Effector memory CD8-positive, alpha-beta T cell (primary cell): ENCODE data around the gene DKK3.
A peak's percentile ranks its signal among the peaks of the same experiment; 100 is the strongest.

Experiments
- ATAC-seq: fragments of 150-1000 bp; cut with Tn5 transposase; replicated peaks from 2 replicates; pipeline ENCODE4 v1.10.0; 2021; ENCODE audit warnings: mild to moderate bottlenecking, moderate library complexity
- DNase-seq, 3 experiments: peaks; one replicate each; pipeline ENCODE4 v3.0.0; 2021
- H3K27ac Mint-ChIP-seq, 2 donors: one replicate each; pipeline ENCODE4 v1.8.0; 2022; ENCODE audit warnings: mild to moderate bottlenecking in 2 of 2, mixed read lengths in 2 of 2, moderate library complexity in 2 of 2
- H3K27me3 Mint-ChIP-seq, 2 donors: one replicate each; pipeline ENCODE4 v1.8.0; 2022; ENCODE audit warnings: mixed read lengths in 2 of 2
- H3K36me3 Mint-ChIP-seq: one replicate; pipeline ENCODE4 v1.8.0; 2022; ENCODE audit warnings: mild to moderate bottlenecking, moderate library complexity, mixed read lengths; ENCODE audit not compliant: insufficient read depth
- H3K4me1 Mint-ChIP-seq, 2 donors: one replicate each; pipeline ENCODE4 v1.8.0; 2022; ENCODE audit warnings: low read depth in 2 of 2, mixed read lengths in 2 of 2
- H3K4me3 Mint-ChIP-seq, 2 donors: one replicate each; pipeline ENCODE4 v1.8.0; 2022; ENCODE audit warnings: mild to moderate bottlenecking in 2 of 2, mixed read lengths in 2 of 2, moderate library complexity in 2 of 2
- H3K9me3 Mint-ChIP-seq, 2 donors: one replicate each; pipeline ENCODE4 v1.8.0; 2022; ENCODE audit warnings: mixed read lengths in 2 of 2

DKK3 gene

DNA sequence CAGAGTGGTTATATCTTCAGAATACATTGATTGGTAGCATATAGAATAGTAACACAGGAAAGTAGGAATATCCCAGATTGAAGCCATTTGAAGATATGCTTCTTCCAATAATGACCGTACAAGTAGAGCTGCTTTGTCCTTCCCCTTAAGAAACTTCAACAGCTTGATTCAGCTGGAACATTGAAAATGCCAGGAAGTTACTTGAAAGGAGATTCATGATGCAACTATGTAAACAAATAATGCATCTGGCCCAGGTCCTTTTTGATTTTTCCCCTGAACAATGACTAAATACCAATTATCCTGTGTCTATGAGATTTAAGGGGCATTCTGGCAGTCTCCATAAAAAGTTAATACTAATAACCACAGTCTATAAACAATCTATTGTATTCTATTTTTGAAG lies 3.0 kb downstream of the DKK3 start:
- DNase-seq (no peak), ATAC-seq (no peak)
- H3K27ac Mint-ChIP-seq, result no peak overlapping the region
- peaks cover 4% of the 10 kb centered on the region for H3K36me3 Mint-ChIP-seq
- peaks cover 8 to 10% of the 10 kb centered on the region in 2 donors for H3K4me1 Mint-ChIP-seq
- H3K9me3 Mint-ChIP-seq, result no peaks in the 10 kb centered on the region
- no peak overlapping the region for H3K4me3 Mint-ChIP-seq
- H3K27me3 Mint-ChIP-seq, result peaks cover 70 to 83% of the 10 kb centered on the region in 2 donors

DNA sequence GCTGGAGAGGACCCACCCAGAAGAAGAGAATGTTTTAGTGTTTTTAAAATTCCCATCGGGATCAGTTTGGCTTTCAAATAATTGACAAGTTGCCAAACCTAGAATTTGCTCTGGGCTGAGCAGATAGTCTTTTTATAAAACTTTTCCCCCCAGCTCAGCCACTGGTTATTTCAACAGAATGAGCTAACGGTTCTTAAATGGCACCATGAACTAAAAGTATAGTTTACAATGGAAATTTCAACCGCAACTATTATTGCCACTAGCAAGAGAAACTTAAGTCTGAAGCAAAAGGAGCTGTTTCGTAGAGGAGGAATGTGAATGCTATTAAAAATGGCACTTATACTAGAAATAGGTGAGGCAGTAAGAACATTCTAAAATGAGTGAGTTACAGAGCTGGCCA lies 3.4 kb downstream of the DKK3 start:
- Mint-ChIP-seq H3K4me1 (peaks cover 8 to 10% of the 10 kb centered on the region in 2 donors), H3K9me3 (no peaks in the 10 kb centered on the region), H3K27ac (no peak overlapping the region), H3K27me3 (peaks cover 67 to 79% of the 10 kb centered on the region in 2 donors), H3K36me3 (peaks cover 4% of the 10 kb centered on the region), H3K4me3 (no peak overlapping the region)
- DNase-seq (no peak), ATAC-seq (no peak)

DNA sequence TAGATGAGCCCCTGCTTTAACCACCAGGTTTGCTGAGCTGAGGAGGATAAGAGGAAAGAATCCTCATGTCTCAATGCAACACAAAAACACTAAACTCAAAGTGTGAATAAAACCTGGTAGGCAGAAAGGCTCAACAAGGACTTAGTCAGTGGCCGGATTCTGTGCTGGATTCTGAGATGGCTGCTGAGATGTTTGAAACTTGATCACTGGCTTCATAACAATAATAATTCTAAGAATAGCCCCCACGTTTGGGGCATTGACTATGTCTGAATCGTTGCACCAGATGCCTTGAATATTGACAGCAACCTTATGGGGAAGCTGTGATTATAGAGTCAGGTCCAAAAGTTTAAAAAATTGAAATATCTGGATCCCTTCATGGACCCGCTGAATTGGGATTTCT lies 4.6 kb downstream of the DKK3 start:
- DNase-seq (no peak), ATAC-seq (no peak)
- peaks cover 55 to 67% of the 10 kb centered on the region in 2 donors for H3K27me3 Mint-ChIP-seq
- peaks cover 7% of the 10 kb centered on the region in 2 donors for H3K4me1 Mint-ChIP-seq
- no peak overlapping the region for H3K4me3 Mint-ChIP-seq
- peaks cover 3% of the 10 kb centered on the region for H3K36me3 Mint-ChIP-seq
- no peaks in the 10 kb centered on the region for H3K9me3 Mint-ChIP-seq
- H3K27ac Mint-ChIP-seq, result peak overlapping the region in 1 of 2 donors; percentile 51

DNA sequence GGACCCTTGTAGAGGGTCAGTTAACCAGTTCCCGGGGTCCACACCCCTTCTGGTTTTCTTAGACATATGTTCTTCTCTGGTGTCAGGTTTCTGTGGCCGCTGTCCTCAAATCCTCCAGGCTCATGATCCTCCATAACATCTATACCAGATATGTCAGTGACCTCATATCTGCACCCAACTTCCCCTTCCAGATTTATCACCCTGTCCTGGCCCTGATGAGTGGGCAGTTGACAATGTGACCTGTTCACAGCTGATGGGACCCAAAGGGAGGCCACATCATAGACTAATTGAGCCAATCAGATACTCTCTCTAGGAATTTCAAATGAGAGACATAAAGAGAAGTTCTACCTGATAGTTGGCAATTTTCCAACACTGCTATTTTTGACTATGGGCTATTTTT lies 5.1 kb downstream of the DKK3 start:
- Mint-ChIP-seq H3K4me3 (no peak overlapping the region), H3K4me1 (peaks cover 7 to 10% of the 10 kb centered on the region in 2 donors), H3K27me3 (peaks cover 53 to 62% of the 10 kb centered on the region in 2 donors), H3K9me3 (no peaks in the 10 kb centered on the region), H3K27ac (peak overlapping the region in 1 of 2 donors; percentile 51), H3K36me3 (no peaks in the 10 kb centered on the region)
- no peak for ATAC-seq
- DNase-seq, result no peak

DNA sequence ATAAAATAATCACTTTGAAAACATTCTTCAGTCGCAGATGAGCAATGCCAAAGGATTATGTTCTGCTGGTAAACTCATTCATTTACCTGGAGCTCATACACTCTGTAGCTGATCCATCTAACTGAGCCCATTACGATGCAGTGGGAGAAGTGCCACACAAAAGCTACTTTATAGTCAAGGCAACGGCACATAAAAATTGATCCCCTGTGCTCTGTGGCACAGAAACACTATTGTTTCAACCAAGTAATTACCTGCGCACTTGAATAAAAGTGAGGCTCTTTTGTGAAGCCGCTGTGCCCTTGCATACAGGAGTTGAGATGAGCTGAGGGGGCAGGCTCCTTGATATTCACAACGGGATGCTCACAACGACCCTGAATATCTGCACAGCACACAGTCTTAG lies 7.2 kb downstream of the DKK3 start:
- H3K27me3 Mint-ChIP-seq, result peaks cover 33 to 51% of the 10 kb centered on the region in 2 donors
- DNase-seq (no peak), ATAC-seq (no peak)
- H3K9me3 Mint-ChIP-seq, result no peaks in the 10 kb centered on the region
- H3K36me3 Mint-ChIP-seq, result no peaks in the 10 kb centered on the region
- peaks cover 14 to 18% of the 10 kb centered on the region in 2 donors for H3K4me1 Mint-ChIP-seq
- H3K27ac Mint-ChIP-seq, result no peak overlapping the region
- H3K4me3 Mint-ChIP-seq, result no peak overlapping the region

DNA sequence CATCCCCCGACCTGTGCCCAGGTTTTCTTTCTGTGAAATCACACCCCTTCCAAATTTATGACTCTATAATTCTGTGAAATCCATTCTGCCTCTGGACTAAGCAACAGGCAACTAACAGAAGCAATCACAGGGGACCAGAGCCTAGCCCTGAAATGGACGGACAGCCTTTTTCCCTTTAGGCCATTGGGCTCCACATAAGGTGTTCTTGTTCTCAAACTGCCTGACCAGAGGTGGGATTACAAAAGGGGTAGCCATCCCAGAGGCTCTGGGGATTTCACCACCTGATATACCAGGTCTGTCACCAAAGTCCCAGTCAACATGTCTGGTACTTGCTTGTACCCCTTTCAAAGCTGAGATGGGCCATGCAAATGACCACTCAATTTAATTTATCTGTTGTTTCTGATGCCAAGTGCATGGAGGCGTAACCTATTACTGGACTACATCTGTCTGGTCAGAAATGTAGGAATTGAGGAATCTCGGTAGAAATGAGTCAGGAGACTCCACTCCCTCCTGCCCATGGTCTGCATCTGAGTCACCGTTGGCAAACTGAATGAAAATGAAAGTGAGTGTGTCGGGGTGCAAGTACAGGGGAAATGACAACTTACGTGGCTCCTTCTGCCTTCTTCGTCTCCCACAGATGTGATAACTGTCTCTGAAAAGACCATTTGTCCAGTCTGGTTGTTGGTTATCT lies 10.2 kb downstream of the DKK3 start:
- peaks cover 9 to 37% of the 10 kb centered on the region in 2 donors for H3K27me3 Mint-ChIP-seq
- H3K4me3 Mint-ChIP-seq, result peak overlapping the region; percentile 63 to 69
- no peak for DNase-seq
- H3K36me3 Mint-ChIP-seq, result no peaks in the 10 kb centered on the region
- H3K4me1 Mint-ChIP-seq, result peaks cover 22 to 29% of the 10 kb centered on the region in 2 donors
- peak overlapping the region; percentile 89 to 90 for H3K27ac Mint-ChIP-seq
- H3K9me3 Mint-ChIP-seq, result no peaks in the 10 kb centered on the region
- no peak for ATAC-seq

DNA sequence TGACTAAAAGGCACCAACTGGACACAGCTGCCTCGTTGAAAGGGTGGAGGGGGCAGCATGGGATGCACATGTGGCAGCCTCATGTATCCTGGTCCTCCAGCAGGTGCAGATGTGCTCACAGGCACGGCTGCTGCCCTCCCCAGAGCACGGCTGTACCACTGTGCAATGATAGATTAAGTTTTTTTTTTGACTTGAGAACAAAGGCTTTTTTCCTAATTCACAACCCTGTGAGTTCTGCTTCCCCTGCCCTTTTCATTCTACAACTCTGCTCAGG lies 11.4 kb downstream of the DKK3 start:
- Mint-ChIP-seq H3K36me3 (no peaks in the 10 kb centered on the region), H3K9me3 (no peaks in the 10 kb centered on the region), H3K27me3 (peaks cover 5 to 34% of the 10 kb centered on the region in 2 donors), H3K4me3 (peak overlapping the region; percentile 36 to 42), H3K27ac (peak overlapping the region; percentile 89 to 90), H3K4me1 (peaks cover 22 to 29% of the 10 kb centered on the region in 2 donors)
- DNase-seq (no peak), ATAC-seq (no peak)

DNA sequence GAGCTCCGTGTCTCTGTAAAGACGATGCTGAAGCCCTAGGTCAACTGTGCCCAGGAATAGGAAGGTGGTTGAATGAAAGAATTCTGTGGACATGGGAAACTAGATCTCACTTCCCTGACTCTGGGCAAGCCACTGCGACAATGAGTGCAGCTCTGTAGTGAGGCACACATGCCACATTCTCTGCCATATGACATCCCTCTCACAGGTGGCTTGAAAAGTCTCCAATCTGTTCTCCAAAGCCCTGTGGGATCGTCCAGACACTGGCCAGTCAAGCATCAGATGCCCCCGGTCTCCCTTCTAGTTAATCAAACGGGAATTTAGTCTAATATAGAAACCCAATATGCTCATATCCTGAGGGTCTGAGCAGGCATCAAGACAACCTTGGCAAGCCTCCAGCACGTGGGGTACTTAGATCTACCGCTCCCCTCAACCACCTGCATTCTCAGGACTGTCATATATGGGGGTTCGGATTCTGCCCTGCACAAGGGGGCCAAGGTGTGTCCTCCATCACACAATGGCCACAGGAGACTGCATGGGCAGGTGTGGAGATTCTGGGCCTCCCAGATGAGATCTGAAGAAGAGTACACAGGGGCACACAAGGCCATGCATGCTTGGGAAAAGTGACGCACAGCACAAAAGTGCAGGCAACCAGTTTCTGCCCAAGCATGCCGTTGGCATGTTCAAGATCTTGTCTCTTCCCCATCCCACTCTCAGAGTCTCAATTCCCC lies 11.9 kb downstream of the DKK3 start:
- Mint-ChIP-seq H3K27ac (peak overlapping the region; percentile 89 to 90), H3K4me3 (no peak overlapping the region), H3K27me3 (peaks cover 4 to 34% of the 10 kb centered on the region in 2 donors), H3K9me3 (no peaks in the 10 kb centered on the region), H3K4me1 (peaks cover 22 to 33% of the 10 kb centered on the region in 2 donors), H3K36me3 (no peaks in the 10 kb centered on the region)
- ATAC-seq (no peak), DNase-seq (no peak)

DNA sequence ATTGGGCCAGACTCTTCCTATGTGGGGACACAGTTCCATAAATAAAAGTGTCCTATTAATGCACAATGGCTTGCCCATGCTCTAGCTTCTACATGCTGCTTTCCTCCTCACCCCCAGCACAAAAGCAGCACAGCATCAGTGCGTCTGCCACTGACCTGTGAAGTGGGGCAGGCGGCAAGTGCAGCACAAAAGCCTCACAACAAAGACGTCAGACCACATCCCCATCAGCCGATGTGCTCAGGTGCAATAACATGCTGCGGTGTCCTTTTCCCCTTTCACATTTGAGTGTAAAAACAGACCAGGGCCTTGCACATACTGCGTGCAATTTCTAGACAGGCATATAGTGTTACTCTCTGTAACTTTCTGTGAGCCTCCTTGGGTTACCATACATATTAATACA lies 12.8 kb downstream of the DKK3 start:
- Mint-ChIP-seq H3K36me3 (no peaks in the 10 kb centered on the region), H3K27ac (peak overlapping the region; percentile 89 to 90), H3K4me1 (peaks cover 22 to 38% of the 10 kb centered on the region in 2 donors), H3K4me3 (peak overlapping the region in 1 of 2 donors; percentile 7), H3K27me3 (peaks cover 3 to 34% of the 10 kb centered on the region in 2 donors), H3K9me3 (no peaks in the 10 kb centered on the region)
- DNase-seq (peak; percentile 57 to 61 (median 57)), ATAC-seq (peak; percentile 93)

DNA sequence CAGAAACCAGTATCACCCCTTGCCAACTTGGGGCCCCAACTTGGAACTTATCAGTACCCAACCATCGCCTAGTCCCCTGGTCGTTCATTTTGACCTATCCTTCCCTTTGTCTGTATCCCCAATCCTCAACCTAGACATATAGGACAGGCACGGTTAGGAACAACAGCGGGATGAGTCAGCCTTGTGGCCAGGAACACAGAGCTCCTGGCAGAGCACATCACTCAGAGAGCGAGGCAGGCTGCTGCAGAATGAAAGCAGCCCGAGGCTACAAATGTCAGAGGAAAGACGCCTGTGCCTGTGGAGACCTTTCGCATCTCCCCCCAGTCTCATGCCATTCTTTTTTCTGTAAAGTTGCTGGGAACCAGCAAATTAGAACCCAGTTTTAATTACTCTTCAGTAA lies 14.6 kb downstream of the DKK3 start:
- no peak overlapping the region for H3K4me3 Mint-ChIP-seq
- no peaks in the 10 kb centered on the region for H3K9me3 Mint-ChIP-seq
- ATAC-seq, result no peak
- DNase-seq, result no peak
- no peaks in the 10 kb centered on the region for H3K36me3 Mint-ChIP-seq
- peaks cover 5 to 34% of the 10 kb centered on the region in 2 donors for H3K27me3 Mint-ChIP-seq
- H3K4me1 Mint-ChIP-seq, result peaks cover 21 to 35% of the 10 kb centered on the region in 2 donors
- H3K27ac Mint-ChIP-seq, result peak overlapping the region in 1 of 2 donors; percentile 89

DNA sequence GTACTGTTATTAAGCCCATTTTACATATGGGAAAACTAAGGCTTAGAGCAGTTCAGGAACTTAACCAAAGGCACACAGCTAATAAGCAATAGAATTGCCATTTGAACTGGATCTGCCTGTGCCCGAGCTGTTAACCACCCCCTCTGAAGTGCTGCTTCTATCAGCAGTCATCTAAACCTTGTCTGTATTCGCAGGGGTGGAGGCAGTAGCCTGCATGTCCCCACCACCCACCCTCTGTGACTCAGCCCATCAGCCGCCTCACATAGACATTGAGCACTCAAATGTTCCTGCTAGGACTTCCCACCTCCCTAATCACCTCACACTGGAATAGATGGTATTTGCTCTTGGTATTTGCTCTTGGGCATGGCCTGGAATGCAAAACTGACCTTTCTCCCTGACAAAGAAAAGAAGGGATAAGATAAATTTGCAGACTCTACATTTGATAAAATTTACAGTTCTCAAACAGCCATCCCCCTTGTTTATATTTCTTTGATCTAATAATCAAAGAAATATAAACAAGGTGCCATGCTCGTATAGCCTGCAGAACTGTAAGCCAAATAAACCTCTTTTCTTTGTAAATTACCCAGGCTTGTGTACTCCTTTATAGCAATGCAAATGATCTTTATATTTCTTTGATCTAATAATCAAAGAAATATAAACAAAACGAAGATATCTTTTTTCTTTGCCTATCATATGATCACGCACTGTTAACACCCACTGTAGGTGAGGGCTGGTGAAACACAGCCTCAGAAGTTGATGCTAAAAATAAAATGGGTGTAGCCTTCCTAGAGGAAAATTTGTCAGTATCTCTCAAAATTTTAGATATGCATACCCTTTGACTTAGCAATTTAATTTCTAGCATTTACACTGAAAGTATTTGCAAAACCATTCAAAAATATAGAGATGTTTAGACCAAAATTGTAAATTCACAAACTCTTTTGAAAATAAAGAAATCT lies 15.9 kb downstream of the DKK3 start:
- Mint-ChIP-seq H3K27me3 (peaks cover 5 to 32% of the 10 kb centered on the region in 2 donors), H3K4me3 (peak overlapping the region in 1 of 2 donors; percentile 6), H3K4me1 (peaks cover 22 to 33% of the 10 kb centered on the region in 2 donors), H3K27ac (peak overlapping the region in 1 of 2 donors; percentile 13), H3K9me3 (no peaks in the 10 kb centered on the region), H3K36me3 (no peaks in the 10 kb centered on the region)
- DNase-seq (no peak), ATAC-seq (no peak)

DNA sequence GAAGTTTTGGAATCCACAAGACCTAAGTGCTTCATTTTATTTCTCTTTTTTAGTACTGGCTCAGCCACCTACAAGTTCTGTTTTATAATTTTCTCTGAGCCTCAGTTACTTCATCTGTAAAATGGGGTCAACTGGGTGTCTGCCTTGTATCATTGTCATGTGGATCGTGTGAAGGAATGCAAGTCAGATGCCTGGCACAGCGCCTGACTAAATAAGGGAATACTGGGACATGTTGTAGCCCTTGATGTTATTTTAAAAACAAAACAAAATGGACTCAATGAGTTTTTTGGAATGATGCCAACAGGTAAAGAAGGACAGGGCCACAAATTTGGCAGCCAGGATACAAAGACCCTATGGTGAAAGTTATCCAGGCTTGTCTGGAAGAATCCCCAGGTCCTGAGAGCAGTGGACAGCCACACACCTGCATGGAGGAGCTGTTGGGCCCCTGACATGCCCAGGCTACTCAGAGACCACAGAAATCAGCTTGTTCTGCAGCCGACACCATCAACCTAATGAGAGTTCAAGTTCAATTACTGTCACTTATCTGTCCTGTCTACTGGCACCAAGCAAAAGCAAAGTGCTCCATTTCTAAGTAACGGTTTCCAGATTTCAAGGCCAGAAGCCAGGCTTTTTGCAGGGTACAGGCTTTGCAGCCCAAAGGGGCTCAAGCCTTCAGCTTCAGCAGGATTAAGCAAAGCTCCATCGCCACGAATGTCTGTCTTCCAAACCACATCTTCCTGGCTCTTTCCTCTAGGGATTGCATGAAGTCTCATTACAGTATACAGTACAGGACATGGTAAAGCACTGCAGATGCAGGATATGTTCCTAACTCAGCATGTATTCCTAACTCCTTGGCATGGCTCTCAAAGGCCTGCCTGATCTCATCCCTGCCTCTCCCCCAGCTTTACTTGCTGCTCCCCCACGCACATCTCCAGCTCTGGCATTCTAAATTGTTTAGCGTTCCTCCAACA lies 18.4 kb downstream of the DKK3 start:
- no peak for ATAC-seq
- Mint-ChIP-seq H3K4me3 (no peak overlapping the region), H3K27me3 (peaks cover 5 to 23% of the 10 kb centered on the region in 2 donors), H3K9me3 (no peaks in the 10 kb centered on the region), H3K36me3 (no peaks in the 10 kb centered on the region), H3K27ac (no peak overlapping the region), H3K4me1 (peaks cover 11 to 25% of the 10 kb centered on the region in 2 donors)
- no peak for DNase-seq
